GM12878 (cell line): Measurements from ENCODE around the gene RAB37. TPM values are rescaled to one million over a fixed set of nuclear protein-coding genes. Genes with fewer than 3 reads are reported as not detected.

ENCODE experiments used
- ATAC-seq: fragments of 200-7000 bp; cut with Tn5 transposase; 3 replicates; pipeline ENCODE4 v1.9.1; 2020; ENCODE audit warnings: mild to moderate bottlenecking, moderate library complexity
- BruUV-seq: library from RNA; stranded (reverse); fragments of 400-500 nt; replicated peaks from 2 replicates; lab custom pipeline; 2021; lab: Mats Ljungman, UMichigan
- CTCF ChIA-PET: fragments of 300-600 bp; sonication (Branson Sonifier 250); formaldehyde crosslinking; extraction: SDS; loops from one replicate; lab custom pipeline; 2021; ENCODE audit warnings: inconsistent platforms; lab: Yijun Ruan, JAX
- POLR2A ChIA-PET: fragments of 350-600 bp; formaldehyde crosslinking; extraction: SDS; loops from one replicate; lab custom pipeline; 2021; ENCODE audit warnings: inconsistent platforms; lab: Charles Lee
- RAD21 ChIA-PET: fragments of 300-600 bp; sonication (Branson Sonifier 250); formaldehyde crosslinking; loops from one replicate; lab custom pipeline; 2023; ENCODE audit warnings: antibody characterized with exemption; ENCODE audit not compliant: unreplicated experiment; lab: Charles Lee
- SMC1A ChIA-PET: fragments of 300-600 bp; sonication (Branson Sonifier 250); formaldehyde crosslinking; loops from one replicate; lab custom pipeline; 2023; ENCODE audit not compliant: unreplicated experiment, uncharacterized antibody; lab: Charles Lee
- DNase-seq: peaks from one replicate; pipeline ENCODE4 v3.0.0-alpha.2; 2011; ENCODE audit warnings: low read depth, low spot score
- FAIRE-seq: peaks from 3 replicates; lab custom pipeline; 2011; peaks lifted over from hg19 to GRCh38; lab: Jason Lieb, UNC
- H2AFZ ChIP-seq: 2 replicates; pipeline ENCODE4 v1.6.0; 2011; ENCODE audit warnings: low read depth, low read length, control low read depth; ENCODE audit not compliant: control insufficient read depth
- H3K27ac ChIP-seq: 2 replicates; pipeline ENCODE4 v1.5.1; 2011; ENCODE audit warnings: control low read depth; ENCODE audit not compliant: control insufficient read depth, insufficient read depth
- H3K27me3 ChIP-seq, 2 experiments: replicated peaks in 1 of 2; 2 replicates each; pipeline versions ENCODE4 v1.6.0 to v1.6.1; 2011; ENCODE audit warnings: low read length in 1 of 2; ENCODE audit not compliant: control insufficient read depth in 2 of 2, insufficient read depth in 2 of 2
- H3K36me3 ChIP-seq, 2 experiments: 2 replicates each; pipeline ENCODE4 v1.5.1; 2011; ENCODE audit warnings: low read length in 1 of 2; ENCODE audit not compliant: control insufficient read depth in 2 of 2, insufficient read depth in 2 of 2
- H3K4me1 ChIP-seq: 2 replicates; pipeline ENCODE4 v1.6.1; 2011; ENCODE audit warnings: mild to moderate bottlenecking, low read length, moderate library complexity, mixed read lengths; ENCODE audit not compliant: control insufficient read depth, insufficient read depth
- H3K4me2 ChIP-seq: 2 replicates; pipeline ENCODE4 v1.6.0; 2011; ENCODE audit warnings: control low read depth; ENCODE audit not compliant: control insufficient read depth, insufficient read depth
- H3K4me3 ChIP-seq: fragments of 200-600 bp; sonication (generic); 2 replicates; pipeline ENCODE4 v1.5.1; 2016
- H3K79me2 ChIP-seq: 2 replicates; pipeline ENCODE4 v1.6.0; 2011; ENCODE audit warnings: low read length; ENCODE audit not compliant: control insufficient read depth, insufficient read depth
- H3K9ac ChIP-seq: 2 replicates; pipeline ENCODE4 v1.8.0; 2011; ENCODE audit warnings: low read length, control low read depth, mixed read lengths; ENCODE audit not compliant: control insufficient read depth, insufficient read depth
- H3K9me3 ChIP-seq: replicated peaks from 3 replicates; pipeline ENCODE4 v1.5.1; 2011; ENCODE audit warnings: mild to moderate bottlenecking, low read length; ENCODE audit not compliant: control insufficient read depth, insufficient read depth
- H4K20me1 ChIP-seq: 2 replicates; pipeline ENCODE4 v1.6.0; 2011; ENCODE audit not compliant: control insufficient read depth, insufficient read depth
- CBX5 ChIP-seq: sonication (generic); IDR thresholded peaks from 2 replicates; pipeline ENCODE4 v1.6.1; 2016; ENCODE audit warnings: low read depth, moderate library complexity, mild to moderate bottlenecking, inconsistent platforms
- IRF5 ChIP-seq: fragments of 450-650 bp; IDR thresholded peaks from 2 replicates; pipeline ENCODE4 v1.6.1; 2017; ENCODE audit warnings: borderline replicate concordance
- POLR2A ChIP-seq: IDR thresholded peaks from 2 replicates; pipeline ENCODE4 v1.6.1; 2011; ENCODE audit warnings: low read depth, mild to moderate bottlenecking, low read length
- RAD51 ChIP-seq: fragments of 450-650 bp; IDR thresholded peaks from 2 replicates; pipeline ENCODE4 v1.6.1; 2016; ENCODE audit warnings: moderate library complexity, mild to moderate bottlenecking, inconsistent platforms
- RELB ChIP-seq: fragments of 450-650 bp; IDR thresholded peaks from 2 replicates; pipeline ENCODE4 v1.6.1; 2017; ENCODE audit warnings: low read depth, mild to moderate bottlenecking, moderate library complexity
- RFX5 ChIP-seq: IDR thresholded peaks from 2 replicates; pipeline ENCODE4 v1.6.1; 2011; ENCODE audit warnings: low read depth, low read length, improper control_type of control experiment
- SUZ12 ChIP-seq: fragments of 200-600 bp; sonication (generic); IDR thresholded peaks from one replicate; pipeline ENCODE4 v1.6.1; 2018; ENCODE audit warnings: antibody characterized with exemption, mild to moderate bottlenecking; ENCODE audit not compliant: unreplicated experiment
- USF1 ChIP-seq: IDR thresholded peaks from 2 replicates; pipeline ENCODE4 v1.6.1; 2011; ENCODE audit warnings: borderline replicate concordance, low read depth, mild to moderate bottlenecking, moderate library complexity, mixed read lengths, low read length; ENCODE audit not compliant: insufficient read depth; ENCODE audit errors: extremely low read length
- WGBS: methylation state at CpG from one replicate; pipeline ENCODE4 v1.1.6; 2016; ENCODE audit warnings: low lambda C conversion rate; ENCODE audit not compliant: insufficient replicate concordance, insufficient coverage; ENCODE audit errors: missing lambda C conversion rate; 5-methylcytosine and 5-hydroxymethylcytosine counted together
- in situ Hi-C: fragments of 300-500 bp; cut with MboI; formaldehyde crosslinking; loops from 9 replicates; pipeline ENCODE4 v1.14.3; 2018; ENCODE audit warnings: mixed read lengths
- intact Hi-C: fragments of 100-400 bp; cut with micrococcal nuclease; formaldehyde crosslinking; loops from one replicate; pipeline ENCODE4 v1.14.2; 2022; ENCODE audit not compliant: unreplicated experiment
- polyA plus RNA-seq, 11 experiments: library from polyadenylated mRNA; depleted of rRNA in 4 of 11; unstranded in 6 of 11; stranded (reverse) in 5 of 11; fragments of >200 nt; fragmentation: Nextera tagmentation in 4 of 11; fragmentation: Illumina TruSeq in 1 of 11; extraction: Ambion mirVana in 4 of 11; extraction: Trizol in 1 of 11; gene quantifications; 1 replicate in 1 of 11; 2 replicates in 10 of 11; pipeline versions ENCODE4 v1.2.1 to v1.2.3, GENCODE V29; 2011 to 2016; ENCODE audit warnings: inconsistent platforms in 2 of 11, missing spikeins in 2 of 11, low read depth in 1 of 11
- total RNA-seq, 4 experiments: library from RNA; depleted of rRNA in 3 of 4; stranded (reverse); fragments of >200 nt in 3 of 4; fragmentation: Illumina TruSeq in 1 of 4; extraction: Trizol in 1 of 4; gene quantifications; 2 replicates each; pipeline versions ENCODE4 v1.2.1 to v1.2.3, GENCODE V29; 2013 to 2021

RAB37 gene
- total and polyA plus RNA-seq, 10 of the 15 experiments (the other 5 are each of a cell fraction or from before 2014, with no cell fraction given) = 0.48 to 5.6 (median 1.7) TPM

- Histone ChIP-seq H3K4me2 (no peak overlapping the region), H2AFZ (no peak overlapping the region), H3K36me3 (peaks cover 14 to 31% of the 10 kb centered on the region in 2 experiments), H3K4me1 (no peaks in the 10 kb centered on the region), H3K79me2 (no peaks in the 10 kb centered on the region), H4K20me1 (no peaks in the 10 kb centered on the region), H3K9ac (no peak overlapping the region), H3K27ac (no peak overlapping the region), H3K9me3 (no peaks in the 10 kb centered on the region), H3K4me3 (no peak overlapping the region), H3K27me3 (no peaks in the 10 kb centered on the region)
- DNase-seq (no peak), ATAC-seq (no peak), FAIRE-seq (no peak)
- POLR2A ChIA-PET = no interaction called here
- no TSS peak for BruUV-seq
- RAD21 ChIA-PET = no interaction called here
- TF ChIP-seq POLR2A (0 out of 2 replicates have a peak, but pooled peaks have one; percentile 15), USF1 (no peak), RAD51 (no peak), RFX5 (no peak)
- in situ Hi-C loops = no loop called here
- SMC1A ChIA-PET = interaction anchor here (0.8 kb wide), 1 partner anchor 110 kb away, joined by 4 read pairs; no protein-coding TSS in a partner anchor
- 81% methylated on average over 10 of the region's 10 CpGs for WGBS
- CTCF ChIA-PET = interaction anchor here (0.6 to 1.3 kb wide), 2 partner anchors 29 to 496 kb away, joined by 3 to 5 read pairs; no protein-coding TSS in a partner anchor
- intact Hi-C loops = no loop called here
Measured at GRCh38 chr17:74767111-74767516, 30.1 kb downstream of the RAB37 start.

GRCh38 chr17:74768069-74768762 is 31.2 kb downstream of the RAB37 start:
- no TSS peak for BruUV-seq
- no peak overlapping the region for H3K4me3 ChIP-seq
- in situ Hi-C loops = no loop called here
- ChIA-PET POLR2A (no interaction called here), RAD21 (no interaction called here), SMC1A (no interaction called here), CTCF (interaction anchor here (0.9 kb wide), 1 partner anchor 15 kb away, joined by 4 read pairs; no protein-coding TSS in a partner anchor)
- no peaks in the 10 kb centered on the region for H3K27me3 ChIP-seq
- 74% methylated on average over 17 of the region's 17 CpGs for WGBS
- no peaks in the 10 kb centered on the region for H3K79me2 ChIP-seq
- H3K27ac ChIP-seq = no peak overlapping the region
- no peak overlapping the region for H2AFZ ChIP-seq
- DNase-seq (no peak), FAIRE-seq (no peak), ATAC-seq (no peak)
- intact Hi-C loops = no loop called here
- no peak overlapping the region for H3K9ac ChIP-seq
- no peak overlapping the region for H3K4me2 ChIP-seq
- H3K36me3 ChIP-seq = peaks cover 25 to 35% of the 10 kb centered on the region in 2 experiments
- H3K9me3 ChIP-seq = no peaks in the 10 kb centered on the region
- H3K4me1 ChIP-seq = no peaks in the 10 kb centered on the region
- no peaks in the 10 kb centered on the region for H4K20me1 ChIP-seq
- TF ChIP-seq SUZ12 (no peak), RELB (no peak), CBX5 (no peak), POLR2A (peak; percentile 11), IRF5 (no peak)
